Aorta (tissue), 5 donors: ENCODE results near the gene VCAN. TPM values are rescaled to one million over a fixed set of nuclear protein-coding genes. Genes with fewer than 3 reads are reported as not detected.

ENCODE experiments used
- ATAC-seq: fragments of 200-7000 bp; cut with Tn5 transposase; one replicate; pipeline ENCODE4 v1.9.1; 2022; ENCODE audit warnings: moderate library complexity; ENCODE audit not compliant: low FRiP score
- DNase-seq, 2 donors: peaks; one replicate each; pipeline ENCODE4 v3.0.0-alpha.2; 2020
- H3K27ac ChIP-seq, 2 donors: one replicate each; pipeline ENCODE4 v1.5.1; 2013; ENCODE audit warnings: low read length in 2 of 2, mild to moderate bottlenecking in 2 of 2, moderate library complexity in 2 of 2, control low read depth in 1 of 2, inconsistent platforms in 1 of 2, low read depth in 1 of 2
- H3K27me3 ChIP-seq, 2 donors: one replicate each; pipeline ENCODE4 v1.6.1; 2013; ENCODE audit warnings: control low read depth in 1 of 2, low read length in 1 of 2, mild to moderate bottlenecking in 1 of 2, moderate library complexity in 1 of 2; ENCODE audit not compliant: insufficient read depth in 2 of 2, control insufficient read depth in 1 of 2
- H3K36me3 ChIP-seq, 2 donors: one replicate each; pipeline ENCODE4 v1.6.1; 2013; ENCODE audit warnings: control low read depth in 1 of 2, low read length in 1 of 2, mild to moderate bottlenecking in 1 of 2; ENCODE audit not compliant: insufficient read depth in 2 of 2, control insufficient read depth in 1 of 2
- H3K4me1 ChIP-seq, 2 donors: one replicate each; pipeline ENCODE4 v1.6.1; 2013; ENCODE audit warnings: low read length in 2 of 2, control low read depth in 1 of 2, mild to moderate bottlenecking in 1 of 2, moderate library complexity in 1 of 2; ENCODE audit not compliant: insufficient read depth in 2 of 2, control insufficient read depth in 1 of 2
- H3K4me3 ChIP-seq, 2 donors: one replicate each; pipeline ENCODE4 v1.5.1; 2013; ENCODE audit warnings: low read length in 2 of 2, control low read depth in 1 of 2, mild to moderate bottlenecking in 1 of 2
- H3K9me3 ChIP-seq: one replicate; pipeline ENCODE4 v1.6.1; 2013; ENCODE audit warnings: mild to moderate bottlenecking, low read length; ENCODE audit not compliant: control insufficient read depth
- WGBS, 2 donors: extraction: QIAGEN DNeasy Blood & Tissue Kit; methylation state at CpG; one replicate each; pipeline ENCODE4 v1.1.7; 2013; 5-methylcytosine and 5-hydroxymethylcytosine counted together
- intact Hi-C, 2 donors: fragments of 100-400 bp; cut with DNase I; formaldehyde crosslinking; loops; one replicate each; pipeline versions ENCODE4 v1.14.2 to v1.15.0; 2022
- polyA plus RNA-seq, 2 donors: library from polyadenylated mRNA; stranded (reverse); fragments of 200-250 nt; gene quantifications; one replicate each; pipeline ENCODE4 v1.2.3, GENCODE V29; 2013
- total RNA-seq, 2 donors: library from RNA; stranded (reverse); fragmentation: NEBNext Ultra II Directional; extraction: Animal tissue kit (Norgen Biotek cat#: 25700); gene quantifications; one replicate each; pipeline ENCODE4 v1.2.1, GENCODE V29; 2021
- donor health status: healthy with polysubstance abuse.
- donor health status: Bipolar disorder and iron deficiency.
- donor health status: DM: no; HTN: no; CAD: no.
- donor health status: DM: no; HTN: no; CAD: no.
- donor health status: DM: yes; HTN: yes; CAD: no.

VCAN gene
- total and polyA plus RNA-seq, 4 donors = 21.5 to 849 (median 478) TPM

- WGBS, 2 donors = 1 to 2% methylated on average over 4 of the region's 4 CpGs
- Histone ChIP-seq H3K4me1 (no peaks in the 10 kb centered on the region), H3K27ac (peak overlapping the region in 1 of 2 donors; percentile 28), H3K9me3 (no peaks in the 10 kb centered on the region), H3K27me3 (no peaks in the 10 kb centered on the region), H3K4me3 (no peak overlapping the region), H3K36me3 (peaks cover 4 to 5% of the 10 kb centered on the region in 2 donors)
- intact Hi-C loops = no loop called here
- ATAC-seq = no peak
- DNase-seq = no peak
These were observed 105.6 kb downstream of the VCAN start for GRCh38 chr5:83577036-83577636.

DNA sequence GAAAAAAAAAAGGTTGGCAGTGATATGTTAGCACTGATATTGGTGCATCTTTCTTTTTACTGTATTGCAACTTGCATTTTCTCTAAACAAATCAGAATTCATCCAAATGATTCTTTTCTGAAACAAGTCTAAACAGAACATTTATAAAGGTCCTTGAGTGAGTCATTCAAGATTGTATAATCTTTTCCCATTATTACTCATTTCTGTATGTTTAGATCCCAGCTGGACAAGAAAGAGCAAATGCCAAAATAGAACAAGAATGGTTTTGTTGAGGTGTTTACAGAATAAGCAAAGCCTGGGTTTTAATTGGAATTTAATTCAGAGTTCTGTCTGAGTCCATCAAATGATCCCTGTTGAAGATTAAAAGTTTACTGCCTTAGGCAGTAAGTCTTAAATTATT is 112.3 kb downstream of the VCAN start:
- intact Hi-C loops = no loop called here
- H3K4me1 ChIP-seq = peaks cover 1 to 9% of the 10 kb centered on the region in 2 donors
- peaks cover 0 to 4% of the 10 kb centered on the region in 2 donors for H3K36me3 ChIP-seq
- H3K9me3 ChIP-seq = no peaks in the 10 kb centered on the region
- no peak overlapping the region for H3K4me3 ChIP-seq
- H3K27me3 ChIP-seq = no peaks in the 10 kb centered on the region
- ATAC-seq (no peak), DNase-seq (no peak)
- no peak overlapping the region for H3K27ac ChIP-seq

DNA sequence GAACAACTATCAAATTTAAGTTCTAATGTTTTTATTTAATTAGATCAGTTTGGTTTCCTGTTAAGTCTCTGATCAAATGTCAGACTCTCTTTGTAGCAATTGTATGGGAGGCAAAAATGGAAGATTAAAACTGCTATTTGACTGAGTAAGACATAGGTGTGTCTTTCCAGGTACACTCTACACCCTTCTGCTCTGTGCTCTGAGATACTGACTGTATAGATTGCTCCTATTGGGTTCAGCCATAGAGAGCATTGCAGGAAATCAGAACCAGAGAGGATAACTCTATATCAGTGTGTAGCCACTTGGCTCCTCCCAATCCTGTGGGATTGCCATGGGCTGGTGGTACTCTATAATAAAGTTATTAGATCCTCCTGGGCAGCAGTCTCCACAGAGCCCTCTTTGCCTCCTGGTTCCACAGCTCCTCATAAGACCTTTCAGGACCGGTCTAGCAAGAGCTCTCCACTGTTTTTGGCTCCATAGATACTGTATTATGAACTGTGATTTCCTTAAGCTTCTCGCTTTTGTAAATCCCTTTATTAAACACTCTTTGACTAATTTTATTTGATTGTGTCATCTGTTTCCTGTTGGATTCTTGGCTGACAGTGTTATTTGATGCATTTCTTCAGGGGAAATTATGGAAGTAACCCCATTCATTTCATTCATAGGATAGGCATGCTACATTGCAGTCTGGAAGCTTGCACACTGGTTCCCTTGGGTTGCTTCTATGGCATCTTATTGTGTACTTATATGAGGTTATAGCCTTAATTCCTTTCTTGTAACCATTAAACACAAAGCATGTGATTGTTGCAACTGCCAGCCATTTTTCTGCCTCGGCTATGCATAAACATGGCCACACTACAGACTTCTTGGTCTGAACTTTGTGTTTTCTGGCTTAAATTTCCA is 115.6 kb downstream of the VCAN start:
- no peak for ATAC-seq
- no peaks in the 10 kb centered on the region for H3K9me3 ChIP-seq

GRCh38 chr5:83589786-83590185 is 118.2 kb downstream of the VCAN start:
- DNase-seq (no peak), ATAC-seq (no peak)
- WGBS, 2 donors = 85 to 94% methylated on average over 1 of the region's 1 CpG
- intact Hi-C loops = no loop called here
- H3K27ac ChIP-seq = no peak overlapping the region
- H3K36me3 ChIP-seq = no peaks in the 10 kb centered on the region
- H3K27me3 ChIP-seq = no peaks in the 10 kb centered on the region
- H3K9me3 ChIP-seq = no peaks in the 10 kb centered on the region
- no peak overlapping the region for H3K4me3 ChIP-seq
- H3K4me1 ChIP-seq = peaks cover 3 to 9% of the 10 kb centered on the region in 2 donors

More for the DNA sequence above, 115.6 kb downstream of the VCAN start:
- H3K27ac ChIP-seq = peak overlapping the region in 1 of 2 donors; percentile 25
- H3K27me3 ChIP-seq = no peaks in the 10 kb centered on the region
- 15 to 17% methylated on average over 3 of the region's 3 CpGs for WGBS, 2 donors
- H3K4me3 ChIP-seq = no peak overlapping the region
- H3K36me3 ChIP-seq = no peaks in the 10 kb centered on the region
- peaks cover 3 to 9% of the 10 kb centered on the region in 2 donors for H3K4me1 ChIP-seq
- intact Hi-C loops = no loop called here
- no peak for DNase-seq

DNA sequence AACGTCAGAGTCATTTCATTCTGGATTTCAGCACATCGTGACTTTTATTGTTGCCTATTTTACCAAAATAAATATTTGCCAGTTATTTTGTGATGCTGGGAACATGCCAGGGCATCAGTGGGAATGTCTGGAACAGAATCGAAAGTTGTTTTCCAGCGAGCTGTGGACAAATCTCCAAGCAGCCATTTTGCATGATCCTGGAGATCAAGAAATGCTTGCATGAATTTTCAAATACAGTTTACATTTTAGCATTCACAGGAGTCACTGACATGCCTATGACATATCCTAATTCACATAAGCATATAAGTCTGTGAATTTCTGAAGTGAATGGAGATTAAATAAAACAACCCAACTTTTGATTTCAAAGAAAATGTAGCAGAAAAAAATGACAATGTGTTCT is 119.4 kb downstream of the VCAN start:
- DNase-seq (no peak), ATAC-seq (no peak)
- Histone ChIP-seq H3K27ac (no peak overlapping the region), H3K4me1 (peaks cover 2 to 6% of the 10 kb centered on the region in 2 donors), H3K36me3 (no peaks in the 10 kb centered on the region), H3K27me3 (no peaks in the 10 kb centered on the region), H3K9me3 (no peaks in the 10 kb centered on the region), H3K4me3 (peak overlapping the region in 1 of 2 donors; percentile 54)
- 6 to 14% methylated on average over 4 of the region's 4 CpGs for WGBS, 2 donors
- intact Hi-C loops = no loop called here

- no peaks in the 10 kb centered on the region for H3K36me3 ChIP-seq
These were observed 123.7 kb downstream of the VCAN start for GRCh38 chr5:83595217-83595616.

DNA sequence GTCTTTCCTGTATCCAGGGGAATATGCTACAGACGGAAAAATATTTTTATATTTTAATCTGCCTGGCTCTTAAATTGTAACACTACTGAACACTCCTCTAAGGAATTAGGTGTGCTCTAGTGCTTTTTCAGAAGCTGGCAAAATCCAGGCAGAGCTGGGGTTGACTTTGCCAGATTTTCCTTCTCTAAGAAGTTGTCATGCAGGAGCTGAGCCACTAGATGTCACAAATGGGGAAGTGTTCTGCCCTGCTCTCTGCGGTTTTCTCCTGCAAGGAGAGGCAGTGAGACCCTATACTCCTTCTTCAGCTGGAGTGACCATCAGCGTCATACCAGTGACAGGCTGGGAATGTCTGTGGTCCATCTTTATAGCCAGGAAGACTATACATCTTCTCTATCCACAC is 136.6 kb downstream of the VCAN start:
- no peaks in the 10 kb centered on the region for H3K36me3 ChIP-seq
- 4% methylated on average over 3 of the region's 3 CpGs for WGBS, 2 donors
- no peaks in the 10 kb centered on the region for H3K9me3 ChIP-seq
- H3K4me1 ChIP-seq = no peaks in the 10 kb centered on the region
- H3K27me3 ChIP-seq = no peaks in the 10 kb centered on the region
- H3K4me3 ChIP-seq = no peak overlapping the region
- ATAC-seq = peak; percentile 61
- H3K27ac ChIP-seq = no peak overlapping the region
- DNase-seq = no peak
- intact Hi-C loops = no loop called here

More at GRCh38 chr5:83595217-83595616, 123.7 kb downstream of the VCAN start:
- H3K9me3 ChIP-seq = no peaks in the 10 kb centered on the region
- peaks cover 0 to 2% of the 10 kb centered on the region in 2 donors for H3K4me1 ChIP-seq
- ATAC-seq (no peak), DNase-seq (no peak)
- no peak overlapping the region for H3K27ac ChIP-seq
- WGBS, 2 donors = 95 to 96% methylated on average over 3 of the region's 3 CpGs
- H3K27me3 ChIP-seq = no peaks in the 10 kb centered on the region
- H3K4me3 ChIP-seq = no peak overlapping the region
- intact Hi-C loops = no loop called here

- intact Hi-C loops = no loop called here
- H3K36me3 ChIP-seq = no peaks in the 10 kb centered on the region
- ATAC-seq (no peak), DNase-seq (no peak)
- H3K9me3 ChIP-seq = peaks cover 5% of the 10 kb centered on the region
- H3K27me3 ChIP-seq = no peaks in the 10 kb centered on the region
- no peak overlapping the region for H3K4me3 ChIP-seq
- H3K4me1 ChIP-seq = no peaks in the 10 kb centered on the region
- no peak overlapping the region for H3K27ac ChIP-seq
These were observed 143.3 kb downstream of the VCAN start for GRCh38 chr5:83614841-83615240.

GRCh38 chr5:83628360-83628759 is 156.8 kb downstream of the VCAN start:
- DNase-seq (no peak), ATAC-seq (no peak)
- WGBS, 2 donors = 17 to 22% methylated on average over 2 of the region's 2 CpGs
- H3K36me3 ChIP-seq = no peaks in the 10 kb centered on the region
- H3K4me1 ChIP-seq = no peaks in the 10 kb centered on the region
- H3K27me3 ChIP-seq = no peaks in the 10 kb centered on the region
- no peak overlapping the region for H3K27ac ChIP-seq
- H3K4me3 ChIP-seq = no peak overlapping the region
- H3K9me3 ChIP-seq = peaks cover 1% of the 10 kb centered on the region
- intact Hi-C loops = no loop called here
